GM12875 (cell line): Measurements from ENCODE around the gene TMEM236.

Source experiments
- H3K4me3 ChIP-seq: one replicate; pipeline ENCODE4 v1.5.1; 2011; ENCODE audit warnings: low read depth, low read length, control low read depth
- TF ChIP-seq, protein P1 (sequence below): IDR thresholded peaks from 2 replicates; pipeline ENCODE4 v1.5.1; 2011; ENCODE audit warnings: low read depth, mild to moderate bottlenecking, control low read depth, inconsistent platforms, low read length, moderate library complexity, borderline replicate concordance; ENCODE audit not compliant: insufficient read depth

The TMEM236 gene

GRCh38 chr10:17758200-17758599 is 6.2 kb downstream of the TMEM236 start:
- no peak overlapping the region for H3K4me3 ChIP-seq
- TF ChIP-seq, protein P1, sequence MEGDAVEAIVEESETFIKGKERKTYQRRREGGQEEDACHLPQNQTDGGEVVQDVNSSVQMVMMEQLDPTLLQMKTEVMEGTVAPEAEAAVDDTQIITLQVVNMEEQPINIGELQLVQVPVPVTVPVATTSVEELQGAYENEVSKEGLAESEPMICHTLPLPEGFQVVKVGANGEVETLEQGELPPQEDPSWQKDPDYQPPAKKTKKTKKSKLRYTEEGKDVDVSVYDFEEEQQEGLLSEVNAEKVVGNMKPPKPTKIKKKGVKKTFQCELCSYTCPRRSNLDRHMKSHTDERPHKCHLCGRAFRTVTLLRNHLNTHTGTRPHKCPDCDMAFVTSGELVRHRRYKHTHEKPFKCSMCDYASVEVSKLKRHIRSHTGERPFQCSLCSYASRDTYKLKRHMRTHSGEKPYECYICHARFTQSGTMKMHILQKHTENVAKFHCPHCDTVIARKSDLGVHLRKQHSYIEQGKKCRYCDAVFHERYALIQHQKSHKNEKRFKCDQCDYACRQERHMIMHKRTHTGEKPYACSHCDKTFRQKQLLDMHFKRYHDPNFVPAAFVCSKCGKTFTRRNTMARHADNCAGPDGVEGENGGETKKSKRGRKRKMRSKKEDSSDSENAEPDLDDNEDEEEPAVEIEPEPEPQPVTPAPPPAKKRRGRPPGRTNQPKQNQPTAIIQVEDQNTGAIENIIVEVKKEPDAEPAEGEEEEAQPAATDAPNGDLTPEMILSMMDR = no peak

GRCh38 chr10:17758896-17759295 is 6.9 kb downstream of the TMEM236 start:
- H3K4me3 ChIP-seq = no peak overlapping the region
- TF ChIP-seq, protein P1 = no peak

DNA sequence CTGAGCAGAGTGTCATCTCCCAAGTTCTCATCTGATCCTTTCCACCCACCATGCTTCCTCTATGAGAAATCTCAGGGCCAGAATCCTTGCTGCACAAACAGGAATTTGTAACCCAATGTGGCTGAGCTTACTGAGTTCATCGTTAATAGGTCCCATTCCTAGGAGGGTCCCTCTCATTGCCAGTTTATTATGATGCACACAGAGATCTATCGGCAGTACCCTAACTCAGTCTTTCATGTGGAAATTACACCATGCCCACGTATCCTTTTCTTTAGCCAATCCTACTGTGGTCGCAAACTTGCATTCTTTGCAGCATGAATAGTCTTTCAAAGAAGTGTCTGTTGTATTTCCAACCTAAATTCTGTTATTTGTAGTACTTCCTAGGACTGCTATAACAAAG is 12.1 kb downstream of the TMEM236 start:
- TF ChIP-seq, protein P1 = no peak
- no peak overlapping the region for H3K4me3 ChIP-seq

- no peak overlapping the region for H3K4me3 ChIP-seq
- TF ChIP-seq, protein P1 = no peak
These were observed 13.6 kb downstream of the TMEM236 start for GRCh38 chr10:17765602-17766001.

GRCh38 chr10:17766731-17767130 is 14.7 kb downstream of the TMEM236 start:
- TF ChIP-seq, protein P1 = no peak

GRCh38 chr10:17768496-17768895 is 16.5 kb downstream of the TMEM236 start:
- no peak overlapping the region for H3K4me3 ChIP-seq
- TF ChIP-seq, protein P1 = no peak

More at GRCh38 chr10:17766731-17767130, 14.7 kb downstream of the TMEM236 start:
- no peak overlapping the region for H3K4me3 ChIP-seq

DNA sequence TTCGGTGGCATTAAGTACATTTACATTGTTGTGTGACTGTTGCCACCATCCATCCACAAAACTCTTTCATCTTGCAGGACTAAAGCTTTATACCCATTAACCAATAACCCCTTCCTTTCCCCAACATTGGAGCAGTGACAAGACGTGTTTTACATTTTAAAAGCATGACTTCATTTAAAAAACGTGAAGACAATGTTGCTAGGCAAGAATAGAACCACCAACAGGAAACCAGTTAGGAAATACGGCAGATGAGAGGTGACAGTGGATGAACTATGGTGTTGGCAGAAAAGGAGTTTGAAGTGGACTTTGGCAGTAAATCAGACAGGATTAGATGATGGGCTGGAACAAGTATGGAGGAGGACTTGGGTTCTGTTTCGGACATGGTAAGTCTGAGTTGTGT is 17.0 kb downstream of the TMEM236 start:
- TF ChIP-seq, protein P1 = no peak
- no peak overlapping the region for H3K4me3 ChIP-seq
